ENCODE measurements around the gene FGGY. TPM values are rescaled to one million over a fixed set of nuclear protein-coding genes. Genes with fewer than 3 reads are reported as not detected.

The FGGY gene
- total RNA-seq, 1 experiment from 2014 or later, result 14.6 TPM

GRCh38 chr1:59504276-59504675, 207.4 kb downstream of the FGGY start:
- H3K18ac ChIP-seq (ENCODE audit: insufficient read length, low read depth, low read length), result no peak overlapping the region
- no peak overlapping the region for H2BK12ac ChIP-seq (ENCODE audit: insufficient read length, low read depth, low read length)
- no peak overlapping the region for H3K14ac ChIP-seq (ENCODE audit: insufficient read depth, low read length)
- no peaks in the 10 kb centered on the region for H3K9me3 Mint-ChIP-seq
- no peak for TF ChIP-seq CTCF (conservative IDR thresholded peaks at IDR 0.05)
- H3K9me3 ChIP-seq (ENCODE audit: control insufficient read depth, low read depth, low read length), result no peaks in the 10 kb centered on the region
- no peaks in the 10 kb centered on the region for H4K20me1 ChIP-seq (ENCODE audit: control insufficient read depth, insufficient read depth, insufficient read length)
- no peaks in the 10 kb centered on the region for H3K36me3 Mint-ChIP-seq (ENCODE audit: insufficient read depth in 1 of 3, low read depth in 3 of 3)
- H3K23ac ChIP-seq (ENCODE audit: insufficient read length, low read depth, low read length), result no peak overlapping the region
- no peak overlapping the region for H3T11ph ChIP-seq (ENCODE audit: low read length)
- H3K56ac ChIP-seq (ENCODE audit: insufficient read length, low read depth, low read length), result no peak overlapping the region
- no peak overlapping the region for H4K8ac ChIP-seq (replicated peaks; ENCODE audit: insufficient read length, low read depth, low read length)
- no CpG with 5 or more reads among the region's 3 CpGs for WGBS (ENCODE audit: extremely low coverage, insufficient read length, low lambda C conversion rate)
- H3K4me1 ChIP-seq (ENCODE audit: insufficient read depth, low read length), result peaks cover 3% of the 10 kb centered on the region; the same call in 1 of the 2 replicates
- H2BK15ac ChIP-seq (ENCODE audit: low read depth, low read length), result no peak overlapping the region
- no peak overlapping the region for H3K4me3 Mint-ChIP-seq
- no peaks in the 10 kb centered on the region for H3K27me3 Mint-ChIP-seq (ENCODE audit: low read depth)
- no peak overlapping the region for H3K27ac Mint-ChIP-seq
- no peaks in the 10 kb centered on the region for H3K23me2 ChIP-seq (ENCODE audit: insufficient read length, low read depth, low read length, poor library complexity, severe bottlenecking)
- no peak overlapping the region for H3K9ac ChIP-seq (ENCODE audit: extremely low read depth, insufficient read length, low read length)
- H2BK20ac ChIP-seq (ENCODE audit: low read depth, low read length, poor library complexity, severe bottlenecking), result no peak overlapping the region
- H4K5ac ChIP-seq (ENCODE audit: insufficient read length, low read depth, low read length), result no peak overlapping the region
- no peak overlapping the region for H3K4ac ChIP-seq (ENCODE audit: low read depth, low read length)
- no peak overlapping the region for H2BK120ac ChIP-seq (ENCODE audit: low read depth, low read length, poor library complexity, severe bottlenecking)
- H3K4me2 ChIP-seq (ENCODE audit: insufficient read depth, insufficient read length, low read length), result no peak overlapping the region
- no peak for DNase-seq
- H3K27me3 ChIP-seq (ENCODE audit: insufficient read depth, low read length), result no peaks in the 10 kb centered on the region
- H2AK5ac ChIP-seq (ENCODE audit: insufficient read length, low read length), result no peak overlapping the region
- no peaks in the 10 kb centered on the region for H3K79me2 ChIP-seq (ENCODE audit: insufficient read depth, low read length)
- H2BK5ac ChIP-seq (ENCODE audit: insufficient read length, low read length), result no peak overlapping the region
- peaks cover 21 to 25% of the 10 kb centered on the region in 2 experiments for H3K4me1 Mint-ChIP-seq
- H3K27ac ChIP-seq (ENCODE audit: insufficient read length, low read depth, low read length), result no peak overlapping the region
- H2AFZ ChIP-seq (ENCODE audit: low read length), result no peak overlapping the region
- H3K79me1 ChIP-seq (ENCODE audit: insufficient read depth, low read depth, low read length, poor library complexity, severe bottlenecking), result no peaks in the 10 kb centered on the region
- no peak overlapping the region for H4K91ac ChIP-seq (ENCODE audit: insufficient read length, low read depth, low read length)
